Osteoblast (primary cell): ENCODE measurements around the gene KLC1. TPM values are rescaled to one million over a fixed set of nuclear protein-coding genes. Genes with fewer than 3 reads are reported as not detected.

ENCODE experiments used
- DNase-seq: peaks from one replicate; pipeline ENCODE4 v3.0.0; 2011; ENCODE audit warnings: low spot score, mixed read lengths; ENCODE audit not compliant: insufficient read length; ENCODE audit errors: missing footprints
- H2AFZ ChIP-seq: 2 replicates; pipeline ENCODE4 v1.6.0; 2011; ENCODE audit warnings: mild to moderate bottlenecking, low read length
- H3K27ac ChIP-seq: 2 replicates; pipeline ENCODE4 v1.5.1; 2011; ENCODE audit warnings: mild to moderate bottlenecking, low read depth, low read length, moderate library complexity
- H3K27me3 ChIP-seq: 2 replicates; pipeline ENCODE4 v1.6.0; 2012; ENCODE audit warnings: mild to moderate bottlenecking, control low read depth, inconsistent platforms, low read length, moderate library complexity; ENCODE audit not compliant: insufficient read depth
- H3K36me3 ChIP-seq: 2 replicates; pipeline ENCODE4 v1.5.1; 2011; ENCODE audit warnings: mild to moderate bottlenecking, low read length, control low read depth, moderate library complexity; ENCODE audit not compliant: insufficient read depth
- H3K4me1 ChIP-seq: 2 replicates; pipeline ENCODE4 v1.5.1; 2011; ENCODE audit warnings: mild to moderate bottlenecking, low read length, control low read depth, moderate library complexity; ENCODE audit not compliant: insufficient read depth
- H3K4me2 ChIP-seq: 2 replicates; pipeline ENCODE4 v1.6.0; 2011; ENCODE audit warnings: mild to moderate bottlenecking, low read length; ENCODE audit not compliant: insufficient read depth
- H3K4me3 ChIP-seq: fragments of 200-600 bp; sonication (generic); 3 replicates; pipeline ENCODE4 v1.5.1; 2012; ENCODE audit warnings: mild to moderate bottlenecking, low read length, inconsistent platforms; ENCODE audit not compliant: insufficient read depth
- H3K79me2 ChIP-seq: 2 replicates; pipeline ENCODE4 v1.6.0; 2012; ENCODE audit warnings: mild to moderate bottlenecking, low read length, control low read depth, inconsistent platforms; ENCODE audit not compliant: insufficient read depth
- H3K9me3 ChIP-seq: 2 replicates; pipeline ENCODE4 v1.5.1; 2011; ENCODE audit warnings: low read depth, low read length, control low read depth
- H4K20me1 ChIP-seq: 2 replicates; pipeline ENCODE4 v1.6.0; 2012; ENCODE audit warnings: mild to moderate bottlenecking, low read length, control low read depth; ENCODE audit not compliant: insufficient read depth
- total RNA-seq: library from RNA; depleted of rRNA; stranded (reverse); fragments of >200 nt; gene quantifications from 2 replicates; pipeline ENCODE4 v1.2.3, GENCODE V29; 2012
- TF ChIP-seq, protein P1 (sequence below): IDR thresholded peaks from 2 replicates; pipeline ENCODE4 v1.5.1; 2011; ENCODE audit warnings: mild to moderate bottlenecking, low read depth, low read length, moderate library complexity; ENCODE audit errors: extremely low read depth

The KLC1 gene
- total RNA-seq, 1 donor, result 205 TPM

GRCh38 chr14:103611215-103611614, 17.8 kb upstream of the KLC1 start:
- TF ChIP-seq, protein P1, sequence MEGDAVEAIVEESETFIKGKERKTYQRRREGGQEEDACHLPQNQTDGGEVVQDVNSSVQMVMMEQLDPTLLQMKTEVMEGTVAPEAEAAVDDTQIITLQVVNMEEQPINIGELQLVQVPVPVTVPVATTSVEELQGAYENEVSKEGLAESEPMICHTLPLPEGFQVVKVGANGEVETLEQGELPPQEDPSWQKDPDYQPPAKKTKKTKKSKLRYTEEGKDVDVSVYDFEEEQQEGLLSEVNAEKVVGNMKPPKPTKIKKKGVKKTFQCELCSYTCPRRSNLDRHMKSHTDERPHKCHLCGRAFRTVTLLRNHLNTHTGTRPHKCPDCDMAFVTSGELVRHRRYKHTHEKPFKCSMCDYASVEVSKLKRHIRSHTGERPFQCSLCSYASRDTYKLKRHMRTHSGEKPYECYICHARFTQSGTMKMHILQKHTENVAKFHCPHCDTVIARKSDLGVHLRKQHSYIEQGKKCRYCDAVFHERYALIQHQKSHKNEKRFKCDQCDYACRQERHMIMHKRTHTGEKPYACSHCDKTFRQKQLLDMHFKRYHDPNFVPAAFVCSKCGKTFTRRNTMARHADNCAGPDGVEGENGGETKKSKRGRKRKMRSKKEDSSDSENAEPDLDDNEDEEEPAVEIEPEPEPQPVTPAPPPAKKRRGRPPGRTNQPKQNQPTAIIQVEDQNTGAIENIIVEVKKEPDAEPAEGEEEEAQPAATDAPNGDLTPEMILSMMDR, result no peak
- Histone ChIP-seq H3K79me2 (no peaks in the 10 kb centered on the region), H4K20me1 (peaks cover 6% of the 10 kb centered on the region), H3K27me3 (no peaks in the 10 kb centered on the region), H2AFZ (no peak overlapping the region), H3K4me3 (no peak overlapping the region), H3K9me3 (peaks cover 2% of the 10 kb centered on the region), H3K27ac (no peak overlapping the region), H3K36me3 (no peaks in the 10 kb centered on the region), H3K4me1 (peaks cover 11% of the 10 kb centered on the region), H3K4me2 (no peak overlapping the region)
- no peak for DNase-seq

- TF ChIP-seq, protein P1, result no peak
- Histone ChIP-seq H3K79me2 (no peaks in the 10 kb centered on the region), H3K9me3 (peaks cover 2% of the 10 kb centered on the region), H4K20me1 (no peaks in the 10 kb centered on the region), H3K4me2 (no peak overlapping the region), H3K4me1 (no peaks in the 10 kb centered on the region), H3K36me3 (no peaks in the 10 kb centered on the region), H3K27ac (no peak overlapping the region), H3K27me3 (no peaks in the 10 kb centered on the region), H3K4me3 (no peak overlapping the region), H2AFZ (no peak overlapping the region)
- DNase-seq, result no peak
Measured at GRCh38 chr14:103613517-103613916, 15.5 kb upstream of the KLC1 start.

DNA sequence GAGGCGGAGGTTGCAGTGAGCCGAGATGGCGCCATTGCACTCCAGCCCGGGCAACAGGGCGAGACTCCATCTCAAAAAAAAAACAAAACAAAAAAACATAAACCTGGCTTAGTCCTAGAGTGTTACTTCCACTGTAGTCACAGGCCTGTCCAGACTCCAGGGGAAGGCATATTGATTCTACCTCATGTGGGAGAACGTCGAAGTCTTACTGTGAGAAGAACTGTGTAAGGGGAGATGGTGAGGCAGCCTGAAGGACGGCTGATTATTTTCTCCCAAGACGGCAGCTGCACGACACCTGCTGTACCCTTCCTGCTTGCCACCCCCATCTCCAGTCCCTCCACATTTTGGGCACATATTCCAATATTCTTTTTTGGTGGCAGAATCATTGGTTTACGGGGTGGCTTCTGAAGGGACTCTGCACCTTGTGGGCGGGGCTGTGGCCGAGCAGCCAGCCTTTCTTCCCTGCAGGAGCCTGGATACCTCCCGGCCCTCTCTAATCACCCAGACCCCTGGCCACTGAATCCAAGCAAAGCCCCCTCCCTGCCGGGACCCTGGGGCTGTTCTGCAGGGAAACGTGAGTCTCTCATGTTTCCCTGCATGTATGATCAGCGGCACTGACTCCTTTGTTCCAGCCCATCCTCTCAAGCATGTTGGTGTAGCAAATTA, 12.2 kb upstream of the KLC1 start:
- no peak for DNase-seq
- H3K9me3 ChIP-seq, result no peaks in the 10 kb centered on the region
- no peak overlapping the region for H3K4me2 ChIP-seq
- H3K79me2 ChIP-seq, result no peaks in the 10 kb centered on the region
- H2AFZ ChIP-seq, result no peak overlapping the region
- H3K36me3 ChIP-seq, result no peaks in the 10 kb centered on the region
- TF ChIP-seq, protein P1, result no peak
- no peak overlapping the region for H3K27ac ChIP-seq
- no peaks in the 10 kb centered on the region for H4K20me1 ChIP-seq
- no peaks in the 10 kb centered on the region for H3K27me3 ChIP-seq
- no peaks in the 10 kb centered on the region for H3K4me1 ChIP-seq
- H3K4me3 ChIP-seq, result no peak overlapping the region

DNA sequence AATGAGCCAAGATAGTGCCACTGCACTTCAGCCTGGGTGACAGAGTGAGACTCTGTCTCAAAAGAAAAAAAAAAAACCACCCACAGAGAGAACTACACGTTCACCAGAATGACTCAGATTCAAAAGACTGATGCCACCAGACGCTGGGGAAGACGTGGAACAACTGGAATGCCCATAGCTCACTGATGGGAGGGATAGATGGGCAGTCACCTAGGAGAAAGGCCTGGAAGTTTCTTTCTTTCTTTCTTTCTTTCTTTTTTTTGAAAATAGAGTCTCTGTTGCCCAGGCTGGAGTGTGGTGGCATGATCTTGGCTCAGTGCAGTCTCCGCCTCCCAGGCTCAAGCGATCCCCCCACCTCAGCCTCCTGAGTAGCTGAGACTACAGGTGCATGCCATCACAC, 10.0 kb upstream of the KLC1 start:
- H3K4me2 ChIP-seq, result no peak overlapping the region
- no peaks in the 10 kb centered on the region for H3K27me3 ChIP-seq
- H4K20me1 ChIP-seq, result no peaks in the 10 kb centered on the region
- no peaks in the 10 kb centered on the region for H3K79me2 ChIP-seq
- no peak overlapping the region for H3K4me3 ChIP-seq
- H3K4me1 ChIP-seq, result no peaks in the 10 kb centered on the region
- DNase-seq, result peak; percentile 79
- H3K9me3 ChIP-seq, result no peaks in the 10 kb centered on the region
- H3K27ac ChIP-seq, result no peak overlapping the region
- no peak overlapping the region for H2AFZ ChIP-seq
- H3K36me3 ChIP-seq, result no peaks in the 10 kb centered on the region
- TF ChIP-seq, protein P1, result no peak
